ENCODE data around the gene LDHAL6A. TPM values are rescaled to one million over a fixed set of nuclear protein-coding genes. Genes with fewer than 3 reads are reported as not detected.

The LDHAL6A gene
- total and polyA plus RNA-seq, 2 of the 13 experiments (the other 11 are each of a cell fraction or from before 2014, with no cell fraction given) = not detected

- TF ChIP-seq ZBTB38 (CRISPR knock-in tag; IDR thresholded peaks at IDR 0.05) = 0 out of 2 replicates have a peak, but pooled peaks have one; percentile 56
- TF ChIP-seq MZF1 (CRISPR knock-in tag; IDR thresholded peaks at IDR 0.05; ENCODE audit: borderline replicate concordance) = no peak
- TF ChIP-seq, protein P1, sequence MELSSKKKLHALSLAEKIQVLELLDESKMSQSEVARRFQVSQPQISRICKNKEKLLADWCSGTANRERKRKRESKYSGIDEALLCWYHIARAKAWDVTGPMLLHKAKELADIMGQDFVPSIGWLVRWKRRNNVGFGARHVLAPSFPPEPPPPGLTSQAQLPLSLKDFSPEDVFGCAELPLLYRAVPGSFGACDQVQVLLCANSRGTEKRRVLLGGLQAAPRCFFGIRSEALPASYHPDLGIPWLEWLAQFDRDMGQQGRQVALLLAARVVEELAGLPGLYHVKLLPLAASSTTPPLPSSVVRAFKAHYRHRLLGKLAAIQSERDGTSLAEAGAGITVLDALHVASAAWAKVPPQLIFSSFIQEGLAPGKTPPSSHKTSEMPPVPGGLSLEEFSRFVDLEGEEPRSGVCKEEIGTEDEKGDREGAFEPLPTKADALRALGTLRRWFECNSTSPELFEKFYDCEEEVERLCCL (CRISPR knock-in tag; IDR thresholded peaks at IDR 0.05; ENCODE audit: borderline replicate concordance) = no peak; the same call in 1 of the 2 replicates
- TF ChIP-seq, protein P2, sequence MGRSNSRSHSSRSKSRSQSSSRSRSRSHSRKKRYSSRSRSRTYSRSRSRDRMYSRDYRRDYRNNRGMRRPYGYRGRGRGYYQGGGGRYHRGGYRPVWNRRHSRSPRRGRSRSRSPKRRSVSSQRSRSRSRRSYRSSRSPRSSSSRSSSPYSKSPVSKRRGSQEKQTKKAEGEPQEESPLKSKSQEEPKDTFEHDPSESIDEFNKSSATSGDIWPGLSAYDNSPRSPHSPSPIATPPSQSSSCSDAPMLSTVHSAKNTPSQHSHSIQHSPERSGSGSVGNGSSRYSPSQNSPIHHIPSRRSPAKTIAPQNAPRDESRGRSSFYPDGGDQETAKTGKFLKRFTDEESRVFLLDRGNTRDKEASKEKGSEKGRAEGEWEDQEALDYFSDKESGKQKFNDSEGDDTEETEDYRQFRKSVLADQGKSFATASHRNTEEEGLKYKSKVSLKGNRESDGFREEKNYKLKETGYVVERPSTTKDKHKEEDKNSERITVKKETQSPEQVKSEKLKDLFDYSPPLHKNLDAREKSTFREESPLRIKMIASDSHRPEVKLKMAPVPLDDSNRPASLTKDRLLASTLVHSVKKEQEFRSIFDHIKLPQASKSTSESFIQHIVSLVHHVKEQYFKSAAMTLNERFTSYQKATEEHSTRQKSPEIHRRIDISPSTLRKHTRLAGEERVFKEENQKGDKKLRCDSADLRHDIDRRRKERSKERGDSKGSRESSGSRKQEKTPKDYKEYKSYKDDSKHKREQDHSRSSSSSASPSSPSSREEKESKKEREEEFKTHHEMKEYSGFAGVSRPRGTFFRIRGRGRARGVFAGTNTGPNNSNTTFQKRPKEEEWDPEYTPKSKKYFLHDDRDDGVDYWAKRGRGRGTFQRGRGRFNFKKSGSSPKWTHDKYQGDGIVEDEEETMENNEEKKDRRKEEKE (IDR thresholded peaks at IDR 0.05) = no peak
- no peak for TF ChIP-seq ZBTB1 (CRISPR knock-in tag; IDR thresholded peaks at IDR 0.05; ENCODE audit: borderline replicate concordance)
- no peak for TF ChIP-seq PHF5A (CRISPR knock-in tag; IDR thresholded peaks at IDR 0.05; ENCODE audit: low read depth, unreplicated experiment)
- no peak for TF ChIP-seq ZNF784 (CRISPR knock-in tag; IDR thresholded peaks at IDR 0.05; ENCODE audit: borderline replicate concordance)
- no peak for TF ChIP-seq ZNF879 (CRISPR knock-in tag; IDR thresholded peaks at IDR 0.05)
- no peak for TF ChIP-seq TSC22D2 (CRISPR knock-in tag; IDR thresholded peaks at IDR 0.05; ENCODE audit: borderline replicate concordance)
- TF ChIP-seq TEAD2 (CRISPR knock-in tag; IDR thresholded peaks at IDR 0.05) = no peak
- TF ChIP-seq KLF15 (CRISPR knock-in tag; IDR thresholded peaks at IDR 0.05; ENCODE audit: borderline replicate concordance) = no peak
- no peak for TF ChIP-seq PHF20 (CRISPR knock-in tag; IDR thresholded peaks at IDR 0.05)
- TF ChIP-seq ZNF235 (CRISPR knock-in tag; IDR thresholded peaks at IDR 0.05; ENCODE audit: borderline replicate concordance) = no peak
- TF ChIP-seq, protein P3, sequence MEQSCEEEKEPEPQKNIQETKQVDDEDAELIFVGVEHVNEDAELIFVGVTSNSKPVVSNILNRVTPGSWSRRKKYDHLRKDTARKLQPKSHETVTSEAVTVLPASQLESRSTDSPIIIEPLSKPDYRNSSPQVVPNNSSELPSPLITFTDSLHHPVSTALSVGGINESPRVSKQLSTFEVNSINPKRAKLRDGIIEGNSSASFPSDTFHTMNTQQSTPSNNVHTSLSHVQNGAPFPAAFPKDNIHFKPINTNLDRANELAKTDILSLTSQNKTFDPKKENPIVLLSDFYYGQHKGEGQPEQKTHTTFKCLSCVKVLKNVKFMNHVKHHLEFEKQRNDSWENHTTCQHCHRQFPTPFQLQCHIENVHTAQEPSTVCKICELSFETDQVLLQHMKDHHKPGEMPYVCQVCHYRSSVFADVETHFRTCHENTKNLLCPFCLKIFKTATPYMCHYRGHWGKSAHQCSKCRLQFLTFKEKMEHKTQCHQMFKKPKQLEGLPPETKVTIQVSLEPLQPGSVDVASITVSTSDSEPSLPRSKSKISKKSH (CRISPR knock-in tag; IDR thresholded peaks at IDR 0.05; ENCODE audit: borderline replicate concordance) = no peak
Measured at GRCh38 chr11:18408558-18409291, 46.9 kb upstream of the LDHAL6A start (continued).

All from HepG2 (cell line).